GM23338 (cell line): ENCODE results near the gene RPL7A.

Experiments
- CTCF ChIP-seq, 2 experiments: fragments of 200-600 bp in 1 of 2; sonication (generic) in 1 of 2; conservative IDR thresholded peaks; 2 replicates each; pipeline versions ENCODE4 v1.5.1 to v1.6.1; 2016 to 2017; ENCODE audit warnings: antibody characterized with exemption in 2 of 2, low read depth in 2 of 2, mild to moderate bottlenecking in 2 of 2, moderate library complexity in 1 of 2
- REST ChIP-seq: IDR thresholded peaks from one replicate; pipeline ENCODE4 v1.6.1; 2018; ENCODE audit warnings: antibody characterized with exemption; ENCODE audit not compliant: unreplicated experiment

DNA sequence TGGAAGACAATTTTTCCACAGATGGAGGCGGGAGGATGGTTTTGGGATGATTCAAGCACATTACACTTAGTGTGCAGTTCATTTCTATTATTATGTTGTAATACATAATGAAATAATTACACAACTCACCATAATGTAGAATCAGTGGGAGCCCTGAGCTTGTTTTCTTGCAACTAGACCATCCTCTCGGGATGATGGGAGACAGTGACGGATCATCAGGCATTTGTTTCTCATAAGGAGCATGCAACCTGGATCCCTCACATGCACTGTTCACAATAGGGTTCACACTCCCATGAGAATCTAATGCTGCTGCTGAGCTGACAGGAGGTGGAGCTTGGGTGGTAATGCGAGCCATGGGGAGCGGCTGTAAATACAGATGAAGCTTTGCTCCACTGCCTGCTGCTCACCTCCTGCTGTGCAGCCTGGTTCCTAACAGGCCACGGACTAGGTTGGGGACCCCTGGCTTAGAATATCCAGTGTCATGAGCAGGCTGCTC lies 29.8 kb downstream of the RPL7A start:
- TF ChIP-seq REST: no peak
- no peak for TF ChIP-seq CTCF (conservative IDR thresholded peaks at IDR 0.05; ENCODE audit: low read depth in 2 of 2)
